Measurements from ENCODE around the gene SLC16A13.

DNA sequence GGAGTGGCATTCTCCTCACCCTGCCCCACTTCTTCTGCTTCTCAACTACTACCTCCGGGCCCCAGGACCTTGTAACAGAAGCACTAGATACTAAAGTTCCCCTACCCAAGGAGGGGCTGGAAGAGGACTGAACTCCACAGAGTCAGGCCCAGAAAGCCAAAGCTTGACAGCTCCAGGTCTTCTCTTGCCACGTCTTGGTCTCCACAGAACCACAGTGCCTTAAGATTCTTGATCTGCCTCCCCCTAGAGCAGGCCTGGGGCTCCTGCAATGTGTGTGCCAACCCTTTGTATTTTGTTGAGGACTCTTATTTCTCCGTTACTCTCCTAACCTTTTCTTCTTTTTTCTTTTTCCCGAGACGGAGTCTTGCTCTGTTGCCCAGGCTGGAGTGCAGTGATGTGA is 4.0 kb downstream of the SLC16A13 start:
- no peak for TF ChIP-seq POLR2A (IDR thresholded peaks at IDR 0.05)
- TF ChIP-seq, protein P1, sequence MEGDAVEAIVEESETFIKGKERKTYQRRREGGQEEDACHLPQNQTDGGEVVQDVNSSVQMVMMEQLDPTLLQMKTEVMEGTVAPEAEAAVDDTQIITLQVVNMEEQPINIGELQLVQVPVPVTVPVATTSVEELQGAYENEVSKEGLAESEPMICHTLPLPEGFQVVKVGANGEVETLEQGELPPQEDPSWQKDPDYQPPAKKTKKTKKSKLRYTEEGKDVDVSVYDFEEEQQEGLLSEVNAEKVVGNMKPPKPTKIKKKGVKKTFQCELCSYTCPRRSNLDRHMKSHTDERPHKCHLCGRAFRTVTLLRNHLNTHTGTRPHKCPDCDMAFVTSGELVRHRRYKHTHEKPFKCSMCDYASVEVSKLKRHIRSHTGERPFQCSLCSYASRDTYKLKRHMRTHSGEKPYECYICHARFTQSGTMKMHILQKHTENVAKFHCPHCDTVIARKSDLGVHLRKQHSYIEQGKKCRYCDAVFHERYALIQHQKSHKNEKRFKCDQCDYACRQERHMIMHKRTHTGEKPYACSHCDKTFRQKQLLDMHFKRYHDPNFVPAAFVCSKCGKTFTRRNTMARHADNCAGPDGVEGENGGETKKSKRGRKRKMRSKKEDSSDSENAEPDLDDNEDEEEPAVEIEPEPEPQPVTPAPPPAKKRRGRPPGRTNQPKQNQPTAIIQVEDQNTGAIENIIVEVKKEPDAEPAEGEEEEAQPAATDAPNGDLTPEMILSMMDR (IDR thresholded peaks at IDR 0.05): no peak

All from body of pancreas (tissue), 4 donors.